Tibial nerve (tissue), 4 donors: ENCODE data around the gene VSTM2B. TPM values are rescaled to one million over a fixed set of nuclear protein-coding genes. Genes with fewer than 3 reads are reported as not detected.

Experiments
- DNase-seq, 2 donors: peaks; one replicate each; pipeline ENCODE4 v3.0.0-alpha.2; 2019; ENCODE audit warnings: low spot score in 2 of 2
- H3K27ac ChIP-seq, 4 donors: fragments of 200-600 bp; sonication (generic) in 3 of 4; one replicate each; pipeline ENCODE4 v1.5.1; 2017 to 2019; ENCODE audit warnings: mild to moderate bottlenecking in 1 of 4
- H3K27me3 ChIP-seq, 2 donors: fragments of 200-600 bp; sonication (generic) in 1 of 2; one replicate each; pipeline versions ENCODE4 v1.5.1 to v1.6.0; 2017 to 2019
- H3K36me3 ChIP-seq, 3 donors: fragments of 200-600 bp; sonication (generic); one replicate each; pipeline ENCODE4 v1.5.1; 2018 to 2019
- H3K4me1 ChIP-seq, 4 donors: fragments of 200-600 bp; sonication (generic) in 3 of 4; one replicate each; pipeline ENCODE4 v1.5.1; 2017 to 2019
- H3K4me3 ChIP-seq, 4 donors: fragments of 200-600 bp; sonication (generic) in 3 of 4; one replicate each; pipeline ENCODE4 v1.5.1; 2017 to 2019; ENCODE audit warnings: mild to moderate bottlenecking in 1 of 4, moderate library complexity in 1 of 4
- H3K9me3 ChIP-seq, 4 donors: fragments of 200-600 bp; sonication (generic) in 3 of 4; one replicate each; pipeline ENCODE4 v1.5.1; 2017 to 2019
- CTCF ChIP-seq, 5 experiments: fragments of 200-600 bp in 3 of 5; fragments of 450-650 bp in 2 of 5; sonication (generic) in 3 of 5; IDR thresholded peaks; one replicate each; pipeline ENCODE4 v1.5.1; 2016 to 2019; ENCODE audit warnings: antibody characterized with exemption in 5 of 5, mild to moderate bottlenecking in 3 of 5, moderate library complexity in 2 of 5
- EP300 ChIP-seq, 2 donors: sonication (generic); formaldehyde crosslinking; IDR thresholded peaks; one replicate each; pipeline ENCODE4 v1.6.1; 2017; ENCODE audit warnings: antibody characterized with exemption in 2 of 2, mild to moderate bottlenecking in 1 of 2
- POLR2A ChIP-seq, 2 donors: fragments of 450-650 bp; IDR thresholded peaks; one replicate each; pipeline ENCODE4 v1.6.1; 2017; ENCODE audit warnings: antibody characterized with exemption in 2 of 2, mild to moderate bottlenecking in 2 of 2, moderate library complexity in 2 of 2
- WGBS, 2 donors: methylation state at CpG; one replicate each; pipeline ENCODE4 v1.1.5; 2018; 5-methylcytosine and 5-hydroxymethylcytosine counted together
- total RNA-seq, 4 donors: library from RNA; depleted of rRNA; stranded (reverse); fragments of >200 nt; gene quantifications; one replicate each; pipeline ENCODE4 v1.1.0, GENCODE V29; 2016

VSTM2B gene
- total RNA-seq, 4 donors from 2014 or later, result not detected

DNA sequence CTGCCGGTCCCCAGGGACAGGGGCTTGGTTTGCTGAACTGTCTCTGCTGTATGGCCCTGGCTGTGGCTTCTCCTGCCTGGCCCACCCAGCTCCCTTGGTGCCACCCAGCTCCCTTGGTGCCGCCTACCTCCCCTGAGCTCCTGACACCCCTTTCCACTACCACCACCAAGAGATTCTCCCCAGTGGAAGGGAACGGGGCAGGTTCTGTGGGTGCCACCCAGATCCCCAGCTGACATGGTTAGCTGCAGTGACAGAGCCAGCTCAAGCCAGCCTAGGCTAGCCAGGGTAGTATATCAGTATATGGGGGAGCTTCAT, 51.8 kb downstream of the VSTM2B start:
- peaks cover 0 to 6% (median 0%) of the 10 kb centered on the region in 4 donors for H3K9me3 ChIP-seq
- H3K36me3 ChIP-seq, result no peaks in the 10 kb centered on the region
- H3K27me3 ChIP-seq, result peaks cover 0 to 7% of the 10 kb centered on the region in 2 donors
- WGBS, 2 donors, result 76 to 80% methylated on average over 3 of the region's 3 CpGs
- H3K4me3 ChIP-seq, result no peak overlapping the region
- H3K4me1 ChIP-seq, result no peaks in the 10 kb centered on the region
- no peak overlapping the region for H3K27ac ChIP-seq
- TF ChIP-seq EP300 (IDR thresholded peaks at IDR 0.05), result no peak
- no peak for TF ChIP-seq CTCF (IDR thresholded peaks at IDR 0.05)
- no peak for TF ChIP-seq POLR2A (IDR thresholded peaks at IDR 0.05)
- no peak for DNase-seq

GRCh38 chr19:29578349-29578748, 52.6 kb downstream of the VSTM2B start:
- no peak overlapping the region for H3K4me3 ChIP-seq
- peaks cover 0 to 7% of the 10 kb centered on the region in 2 donors for H3K27me3 ChIP-seq
- H3K36me3 ChIP-seq, result no peaks in the 10 kb centered on the region
- H3K27ac ChIP-seq, result no peak overlapping the region
- H3K4me1 ChIP-seq, result no peaks in the 10 kb centered on the region
- no peak for TF ChIP-seq POLR2A (IDR thresholded peaks at IDR 0.05)
- no peak for TF ChIP-seq CTCF (IDR thresholded peaks at IDR 0.05)
- no peak for TF ChIP-seq EP300 (IDR thresholded peaks at IDR 0.05)
- DNase-seq, result no peak
- WGBS, 2 donors, result 75 to 77% methylated on average over 8 of the region's 8 CpGs
- peaks cover 0 to 6% (median 0%) of the 10 kb centered on the region in 4 donors for H3K9me3 ChIP-seq

GRCh38 chr19:29579308-29579910, 53.6 kb downstream of the VSTM2B start:
- peaks cover 0 to 9% (median 0%) of the 10 kb centered on the region in 4 donors for H3K9me3 ChIP-seq
- no peaks in the 10 kb centered on the region for H3K36me3 ChIP-seq
- no peak overlapping the region for H3K4me3 ChIP-seq
- H3K27me3 ChIP-seq, result peaks cover 0 to 2% of the 10 kb centered on the region in 2 donors
- no peak for DNase-seq
- TF ChIP-seq POLR2A (IDR thresholded peaks at IDR 0.05), result no peak
- TF ChIP-seq CTCF (IDR thresholded peaks at IDR 0.05), result no peak
- no peak for TF ChIP-seq EP300 (IDR thresholded peaks at IDR 0.05)
- 76 to 80% methylated on average over 6 of the region's 6 CpGs for WGBS, 2 donors
- H3K27ac ChIP-seq, result no peak overlapping the region
- no peaks in the 10 kb centered on the region for H3K4me1 ChIP-seq

DNA sequence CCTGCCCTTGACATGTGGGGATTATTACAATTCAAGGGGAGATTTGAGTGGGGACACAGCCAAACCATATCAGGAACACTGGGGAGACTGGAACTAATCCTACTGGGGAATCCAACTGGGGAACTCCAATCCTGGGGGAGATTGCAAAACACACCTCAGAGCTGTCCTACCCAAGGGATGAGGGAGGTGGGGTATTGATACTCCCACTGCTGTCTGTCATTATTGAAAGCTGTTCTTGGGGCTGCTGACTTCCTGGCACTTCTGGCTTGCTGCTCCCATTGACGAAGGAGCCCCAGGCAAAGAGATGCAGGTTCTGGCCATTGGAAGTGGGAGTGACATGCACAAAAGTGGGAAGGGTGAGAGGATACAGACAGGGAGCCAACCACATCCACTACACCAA, 55.6 kb downstream of the VSTM2B start:
- Histone ChIP-seq H3K9me3 (peaks cover 0 to 13% (median 0%) of the 10 kb centered on the region in 4 donors), H3K27ac (no peak overlapping the region), H3K4me1 (no peaks in the 10 kb centered on the region), H3K27me3 (no peaks in the 10 kb centered on the region), H3K36me3 (no peaks in the 10 kb centered on the region), H3K4me3 (no peak overlapping the region)
- WGBS, 2 donors, result 43 to 64% methylated on average over 1 of the region's 1 CpG
- no peak for TF ChIP-seq POLR2A (IDR thresholded peaks at IDR 0.05)
- TF ChIP-seq EP300 (IDR thresholded peaks at IDR 0.05), result no peak
- no peak for TF ChIP-seq CTCF (IDR thresholded peaks at IDR 0.05)
- no peak for DNase-seq

- no peak for DNase-seq
- H3K4me1 ChIP-seq, result no peaks in the 10 kb centered on the region
- 23 to 76% methylated on average over 1 of the region's 1 CpG for WGBS, 2 donors
- no peak for TF ChIP-seq EP300 (IDR thresholded peaks at IDR 0.05)
- TF ChIP-seq CTCF (IDR thresholded peaks at IDR 0.05), result no peak
- no peak for TF ChIP-seq POLR2A (IDR thresholded peaks at IDR 0.05)
- H3K27ac ChIP-seq, result no peak overlapping the region
- H3K9me3 ChIP-seq, result peaks cover 0 to 13% (median 0%) of the 10 kb centered on the region in 4 donors
- no peaks in the 10 kb centered on the region for H3K27me3 ChIP-seq
- H3K36me3 ChIP-seq, result no peaks in the 10 kb centered on the region
- H3K4me3 ChIP-seq, result no peak overlapping the region
Measured at GRCh38 chr19:29583196-29583999, 57.6 kb downstream of the VSTM2B start.
